Peyer's patch (tissue), 4 donors: ENCODE results near the gene FLT4.

Source experiments
- POLR2A ChIP-seq, 2 donors: fragments of 450-650 bp; IDR thresholded peaks; one replicate each; pipeline ENCODE4 v1.5.1; 2017; ENCODE audit warnings: antibody characterized with exemption in 2 of 2, mild to moderate bottlenecking in 2 of 2, moderate library complexity in 2 of 2
- TF ChIP-seq, protein P1 (sequence below), 6 experiments: fragments of 450-650 bp in 4 of 6; fragments of 200-600 bp in 2 of 6; sonication (generic) in 1 of 6; IDR thresholded peaks; one replicate each; pipeline ENCODE4 v1.5.1; 2017 to 2019; ENCODE audit warnings: antibody characterized with exemption in 6 of 6, mild to moderate bottlenecking in 3 of 6, moderate library complexity in 1 of 6

DNA sequence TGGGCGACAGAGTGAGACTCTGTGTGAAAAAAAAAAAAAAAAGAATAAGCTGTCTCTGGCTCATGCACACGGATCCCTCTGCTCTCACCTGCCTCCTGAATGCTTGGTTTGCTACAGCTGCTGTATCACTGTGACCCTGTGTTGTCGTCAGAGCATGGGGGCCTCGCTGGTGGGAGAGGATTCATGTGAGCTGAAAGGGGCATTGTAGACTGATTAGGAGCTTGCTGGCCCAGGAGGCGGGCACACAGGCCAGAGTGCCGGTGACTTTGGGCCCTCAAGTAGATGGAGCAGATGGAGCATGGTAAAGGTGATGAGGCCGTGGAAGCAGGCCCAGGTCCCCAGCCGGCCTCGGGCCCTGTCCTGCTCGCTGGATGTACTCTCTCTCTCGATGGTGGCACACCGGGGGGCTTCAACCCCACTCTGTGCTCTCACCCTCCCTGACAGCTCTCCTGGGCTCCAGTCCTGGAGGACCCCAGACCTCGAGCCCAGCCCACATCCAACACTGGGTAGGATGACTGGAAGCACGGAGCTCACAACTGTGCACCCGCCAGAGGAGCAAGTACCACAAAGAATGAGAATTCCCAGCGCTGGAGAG lies 7.1 kb downstream of the FLT4 start:
- TF ChIP-seq, protein P1, sequence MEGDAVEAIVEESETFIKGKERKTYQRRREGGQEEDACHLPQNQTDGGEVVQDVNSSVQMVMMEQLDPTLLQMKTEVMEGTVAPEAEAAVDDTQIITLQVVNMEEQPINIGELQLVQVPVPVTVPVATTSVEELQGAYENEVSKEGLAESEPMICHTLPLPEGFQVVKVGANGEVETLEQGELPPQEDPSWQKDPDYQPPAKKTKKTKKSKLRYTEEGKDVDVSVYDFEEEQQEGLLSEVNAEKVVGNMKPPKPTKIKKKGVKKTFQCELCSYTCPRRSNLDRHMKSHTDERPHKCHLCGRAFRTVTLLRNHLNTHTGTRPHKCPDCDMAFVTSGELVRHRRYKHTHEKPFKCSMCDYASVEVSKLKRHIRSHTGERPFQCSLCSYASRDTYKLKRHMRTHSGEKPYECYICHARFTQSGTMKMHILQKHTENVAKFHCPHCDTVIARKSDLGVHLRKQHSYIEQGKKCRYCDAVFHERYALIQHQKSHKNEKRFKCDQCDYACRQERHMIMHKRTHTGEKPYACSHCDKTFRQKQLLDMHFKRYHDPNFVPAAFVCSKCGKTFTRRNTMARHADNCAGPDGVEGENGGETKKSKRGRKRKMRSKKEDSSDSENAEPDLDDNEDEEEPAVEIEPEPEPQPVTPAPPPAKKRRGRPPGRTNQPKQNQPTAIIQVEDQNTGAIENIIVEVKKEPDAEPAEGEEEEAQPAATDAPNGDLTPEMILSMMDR (IDR thresholded peaks at IDR 0.05), result no peak
- TF ChIP-seq POLR2A (IDR thresholded peaks at IDR 0.05), result no peak
